Measurements from ENCODE around the gene SPTAN1.

DNA sequence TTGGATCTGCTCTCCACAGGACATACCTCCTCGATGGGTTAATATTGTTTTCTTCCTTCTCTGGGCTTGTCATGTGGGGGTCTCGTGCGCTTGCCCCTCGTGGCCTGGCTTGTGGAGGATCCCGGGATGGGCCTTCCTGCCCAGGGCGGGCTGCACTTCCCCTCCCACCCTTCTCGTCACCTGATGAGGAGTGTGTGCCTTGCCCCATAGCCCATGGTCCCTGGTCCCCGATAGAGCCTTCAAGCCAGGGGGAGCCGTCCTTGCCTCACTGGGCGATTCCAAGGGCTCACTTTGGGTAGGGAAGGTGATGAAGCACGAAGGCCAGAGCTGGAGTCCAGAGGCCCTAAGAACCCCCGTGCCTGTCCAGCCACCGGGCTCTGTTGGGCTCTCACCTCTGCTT lies 75.5 kb downstream of the SPTAN1 start:
- TF ChIP-seq, protein P1, sequence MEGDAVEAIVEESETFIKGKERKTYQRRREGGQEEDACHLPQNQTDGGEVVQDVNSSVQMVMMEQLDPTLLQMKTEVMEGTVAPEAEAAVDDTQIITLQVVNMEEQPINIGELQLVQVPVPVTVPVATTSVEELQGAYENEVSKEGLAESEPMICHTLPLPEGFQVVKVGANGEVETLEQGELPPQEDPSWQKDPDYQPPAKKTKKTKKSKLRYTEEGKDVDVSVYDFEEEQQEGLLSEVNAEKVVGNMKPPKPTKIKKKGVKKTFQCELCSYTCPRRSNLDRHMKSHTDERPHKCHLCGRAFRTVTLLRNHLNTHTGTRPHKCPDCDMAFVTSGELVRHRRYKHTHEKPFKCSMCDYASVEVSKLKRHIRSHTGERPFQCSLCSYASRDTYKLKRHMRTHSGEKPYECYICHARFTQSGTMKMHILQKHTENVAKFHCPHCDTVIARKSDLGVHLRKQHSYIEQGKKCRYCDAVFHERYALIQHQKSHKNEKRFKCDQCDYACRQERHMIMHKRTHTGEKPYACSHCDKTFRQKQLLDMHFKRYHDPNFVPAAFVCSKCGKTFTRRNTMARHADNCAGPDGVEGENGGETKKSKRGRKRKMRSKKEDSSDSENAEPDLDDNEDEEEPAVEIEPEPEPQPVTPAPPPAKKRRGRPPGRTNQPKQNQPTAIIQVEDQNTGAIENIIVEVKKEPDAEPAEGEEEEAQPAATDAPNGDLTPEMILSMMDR (IDR thresholded peaks at IDR 0.05): no peak
- no peak for TF ChIP-seq POLR2A (IDR thresholded peaks at IDR 0.05)

Measured in testis (tissue), 2 donors.